Transverse colon (tissue), 4 donors: Measurements from ENCODE around the gene ZNF567. TPM values are rescaled to one million over a fixed set of nuclear protein-coding genes. Genes with fewer than 3 reads are reported as not detected.

Experiments
- total RNA-seq, 4 donors: library from RNA; depleted of rRNA; stranded (reverse); fragments of >200 nt; gene quantifications; one replicate each; pipeline ENCODE4 v1.1.0, GENCODE V29; 2016

ZNF567 gene
- total RNA-seq, 4 donors from 2014 or later = 4.8 to 10.1 (median 8.5) TPM

Other genes with a start within 250 kb of the ZNF567 start
- gene ZNF566, start 198.1 kb upstream of the ZNF567 start, total RNA-seq = 10 to 100 TPM in 2 of 4 donors, 1 to 10 TPM in 2; 1.9 to 15.1 (median 10.0) TPM
- 10 to 100 TPM in 1 of 4 donors, 1 to 10 TPM in 3; 2.6 to 11.1 (median 7.4) TPM for gene ZNF260, start 159.3 kb upstream of the ZNF567 start, total RNA-seq
- 1 to 10 TPM; 1.8 to 8.3 (median 4.9) TPM for gene ZNF529, start 114.3 kb upstream of the ZNF567 start, total RNA-seq
- 1 to 10 TPM in 2 of 4 donors, under 1 TPM in 1, not detected in 1; 0.40 to 2.5 (median 2.0) TPM for gene ZNF382, start 82.3 kb upstream of the ZNF567 start, total RNA-seq
- gene ZNF461, start 20.8 kb upstream of the ZNF567 start, total RNA-seq = 10 to 100 TPM in 1 of 4 donors, 1 to 10 TPM in 2, not detected in 1; 5.2 to 12.7 (median 6.0) TPM
- gene ZNF850, start 85.2 kb downstream of the ZNF567 start, total RNA-seq = 1 to 10 TPM in 3 of 4 donors, under 1 TPM in 1; 0.75 to 2.2 (median 1.4) TPM
- 1 to 10 TPM in 2 of 4 donors, under 1 TPM in 1, not detected in 1; 0.60 to 5.1 (median 4.8) TPM for gene ZNF790, start 150.8 kb downstream of the ZNF567 start, total RNA-seq
- gene ZNF345, start 163.3 kb downstream of the ZNF567 start, total RNA-seq = 1 to 10 TPM; 3.4 to 5.9 (median 4.7) TPM
- 1 to 10 TPM in 3 of 4 donors, under 1 TPM in 1; 0.20 to 1.9 (median 1.7) TPM for gene ZNF829, start 228.7 kb downstream of the ZNF567 start, total RNA-seq
- gene ZNF568, start 228.7 kb downstream of the ZNF567 start, total RNA-seq = 100 to 1,000 TPM in 1 of 4 donors, 1 to 10 TPM in 2, not detected in 1; 3.0 to 102 (median 5.2) TPM